HepG2 (cell line): Measurements from ENCODE around the gene NDOR1. TPM values are rescaled to one million over a fixed set of nuclear protein-coding genes. Genes with fewer than 3 reads are reported as not detected.

Source experiments
- AGO2 ChIP-seq: fragments of 200-400 bp; formaldehyde crosslinking; optimal IDR thresholded peaks from 2 replicates; pipeline ENCODE3; 2017; ENCODE audit warnings: mild to moderate bottlenecking, low read depth, low read length, moderate library complexity
- FOXA3 ChIP-seq: IDR thresholded peaks from 2 replicates; pipeline ENCODE4 v1.6.1; 2016; ENCODE audit warnings: missing genetic modification reagents, missing compliant biosample characterization
- MBNL3 ChIP-seq: fragments of 250-450 bp; sonication (Bioruptor Pico); conservative IDR thresholded peaks from 2 replicates; pipeline ENCODE4 v1.8.0; 2022; ENCODE audit warnings: mild to moderate bottlenecking, inconsistent platforms
- MTF1 ChIP-seq: sonication (generic); formaldehyde crosslinking; IDR thresholded peaks from 2 replicates; pipeline ENCODE4 v1.5.0; 2020; ENCODE audit warnings: missing genetic modification reagents
- POLR2AphosphoS2 ChIP-seq: IDR thresholded peaks from 2 replicates; pipeline ENCODE4 v1.6.1; 2011; ENCODE audit warnings: low read depth, low read length, improper control_type of control experiment
- PRMT3 ChIP-seq: sonication (generic); formaldehyde crosslinking; IDR thresholded peaks from 2 replicates; pipeline ENCODE4 v1.8.1; 2022; ENCODE audit warnings: low read depth, mild to moderate bottlenecking, moderate library complexity, missing genetic modification reagents, borderline replicate concordance
- RELA ChIP-seq: sonication (generic); formaldehyde crosslinking; IDR thresholded peaks from 2 replicates; pipeline ENCODE4 v1.4.0; 2020; ENCODE audit warnings: missing genetic modification reagents
- SIX4 ChIP-seq: sonication (generic); formaldehyde crosslinking; IDR thresholded peaks from 2 replicates; pipeline ENCODE4 v1.4.0; 2020; ENCODE audit warnings: missing genetic modification reagents
- TFDP2 ChIP-seq: sonication (generic); formaldehyde crosslinking; IDR thresholded peaks from 2 replicates; pipeline ENCODE4 v1.4.0; 2020; ENCODE audit warnings: missing genetic modification reagents
- TP53 ChIP-seq: sonication (generic); formaldehyde crosslinking; conservative IDR thresholded peaks from 2 replicates; pipeline ENCODE4 v1.4.0; 2020; ENCODE audit warnings: missing genetic modification reagents
- XBP1 ChIP-seq: sonication (generic); formaldehyde crosslinking; IDR thresholded peaks from 2 replicates; pipeline ENCODE4 v1.5.0; 2020; ENCODE audit warnings: missing genetic modification reagents
- ZFAT ChIP-seq: sonication (generic); formaldehyde crosslinking; conservative IDR thresholded peaks from 2 replicates; pipeline ENCODE4 v1.8.1; 2023; ENCODE audit warnings: missing genetic modification reagents, inconsistent platforms
- ZFP82 ChIP-seq: sonication (generic); formaldehyde crosslinking; IDR thresholded peaks from 2 replicates; pipeline ENCODE4 v1.5.1; 2020; ENCODE audit warnings: mild to moderate bottlenecking, missing genetic modification reagents, borderline replicate concordance
- ZMAT3 ChIP-seq: sonication (generic); formaldehyde crosslinking; conservative IDR thresholded peaks from 2 replicates; pipeline ENCODE4 v1.7.0; 2021; ENCODE audit warnings: missing genetic modification reagents
- ZNF232 ChIP-seq: sonication (generic); formaldehyde crosslinking; IDR thresholded peaks from 2 replicates; pipeline ENCODE4 v1.4.0; 2020; ENCODE audit warnings: missing genetic modification reagents, borderline replicate concordance
- ZNF30 ChIP-seq: sonication (generic); formaldehyde crosslinking; IDR thresholded peaks from 2 replicates; pipeline ENCODE4 v1.5.0; 2020; ENCODE audit warnings: mild to moderate bottlenecking, missing genetic modification reagents
- ZNF496 ChIP-seq: sonication (generic); formaldehyde crosslinking; IDR thresholded peaks from 2 replicates; pipeline ENCODE4 v1.8.1; 2023; ENCODE audit warnings: mild to moderate bottlenecking, moderate library complexity, missing genetic modification reagents; ENCODE audit not compliant: insufficient replicate concordance
- ZNF570 ChIP-seq: sonication (generic); formaldehyde crosslinking; IDR thresholded peaks from 2 replicates; pipeline ENCODE4 v1.4.0; 2020; ENCODE audit warnings: mild to moderate bottlenecking, missing genetic modification reagents, borderline replicate concordance
- polyA plus RNA-seq, 8 experiments: library from polyadenylated mRNA; depleted of rRNA in 3 of 8; stranded (reverse) in 7 of 8; unstranded in 1 of 8; fragments of >200 nt; fragmentation: Illumina TruSeq in 4 of 8; extraction: Trizol in 4 of 8; gene quantifications; 2 replicates each; pipeline versions ENCODE4 v1.2.1 to v1.2.3, GENCODE V29; 2011 to 2016; ENCODE audit warnings: low read depth in 4 of 8, missing spikeins in 1 of 8, mixed read lengths in 1 of 8; ENCODE audit not compliant: insufficient read depth in 1 of 8
- total RNA-seq, 5 experiments: library from RNA; depleted of rRNA; stranded (reverse); fragments of >200 nt; fragmentation: Illumina TruSeq; extraction: Trizol; gene quantifications; 2 replicates each; pipeline ENCODE4 v1.2.3, GENCODE V29; 2016; ENCODE audit warnings: low read depth in 1 of 5
- TF ChIP-seq, protein P1 (sequence below): sonication (generic); formaldehyde crosslinking; IDR thresholded peaks from 2 replicates; pipeline ENCODE4 v1.5.0; 2020; ENCODE audit warnings: missing genetic modification reagents, mild to moderate bottlenecking, borderline replicate concordance
- TF ChIP-seq, protein P2 (sequence below): sonication (generic); formaldehyde crosslinking; IDR thresholded peaks from 2 replicates; pipeline ENCODE4 v1.8.1; 2022; ENCODE audit warnings: low read depth, mild to moderate bottlenecking, missing genetic modification reagents
- TF ChIP-seq, protein P3 (sequence below): sonication (generic); formaldehyde crosslinking; IDR thresholded peaks from 2 replicates; pipeline ENCODE4 v1.9.0; 2022; ENCODE audit warnings: missing genetic modification reagents, mild to moderate bottlenecking, borderline replicate concordance

The NDOR1 gene
- total and polyA plus RNA-seq, 2 of the 13 experiments (the other 11 are each of a cell fraction or from before 2014, with no cell fraction given), result 3.6 to 8.7 TPM

GRCh38 chr9:137240841-137241489 is 35.5 kb downstream of the NDOR1 start, which contains the start of gene TUBB4B (continued):
- TF ChIP-seq, protein P1, sequence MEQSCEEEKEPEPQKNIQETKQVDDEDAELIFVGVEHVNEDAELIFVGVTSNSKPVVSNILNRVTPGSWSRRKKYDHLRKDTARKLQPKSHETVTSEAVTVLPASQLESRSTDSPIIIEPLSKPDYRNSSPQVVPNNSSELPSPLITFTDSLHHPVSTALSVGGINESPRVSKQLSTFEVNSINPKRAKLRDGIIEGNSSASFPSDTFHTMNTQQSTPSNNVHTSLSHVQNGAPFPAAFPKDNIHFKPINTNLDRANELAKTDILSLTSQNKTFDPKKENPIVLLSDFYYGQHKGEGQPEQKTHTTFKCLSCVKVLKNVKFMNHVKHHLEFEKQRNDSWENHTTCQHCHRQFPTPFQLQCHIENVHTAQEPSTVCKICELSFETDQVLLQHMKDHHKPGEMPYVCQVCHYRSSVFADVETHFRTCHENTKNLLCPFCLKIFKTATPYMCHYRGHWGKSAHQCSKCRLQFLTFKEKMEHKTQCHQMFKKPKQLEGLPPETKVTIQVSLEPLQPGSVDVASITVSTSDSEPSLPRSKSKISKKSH, result no peak
- TF ChIP-seq, protein P2, sequence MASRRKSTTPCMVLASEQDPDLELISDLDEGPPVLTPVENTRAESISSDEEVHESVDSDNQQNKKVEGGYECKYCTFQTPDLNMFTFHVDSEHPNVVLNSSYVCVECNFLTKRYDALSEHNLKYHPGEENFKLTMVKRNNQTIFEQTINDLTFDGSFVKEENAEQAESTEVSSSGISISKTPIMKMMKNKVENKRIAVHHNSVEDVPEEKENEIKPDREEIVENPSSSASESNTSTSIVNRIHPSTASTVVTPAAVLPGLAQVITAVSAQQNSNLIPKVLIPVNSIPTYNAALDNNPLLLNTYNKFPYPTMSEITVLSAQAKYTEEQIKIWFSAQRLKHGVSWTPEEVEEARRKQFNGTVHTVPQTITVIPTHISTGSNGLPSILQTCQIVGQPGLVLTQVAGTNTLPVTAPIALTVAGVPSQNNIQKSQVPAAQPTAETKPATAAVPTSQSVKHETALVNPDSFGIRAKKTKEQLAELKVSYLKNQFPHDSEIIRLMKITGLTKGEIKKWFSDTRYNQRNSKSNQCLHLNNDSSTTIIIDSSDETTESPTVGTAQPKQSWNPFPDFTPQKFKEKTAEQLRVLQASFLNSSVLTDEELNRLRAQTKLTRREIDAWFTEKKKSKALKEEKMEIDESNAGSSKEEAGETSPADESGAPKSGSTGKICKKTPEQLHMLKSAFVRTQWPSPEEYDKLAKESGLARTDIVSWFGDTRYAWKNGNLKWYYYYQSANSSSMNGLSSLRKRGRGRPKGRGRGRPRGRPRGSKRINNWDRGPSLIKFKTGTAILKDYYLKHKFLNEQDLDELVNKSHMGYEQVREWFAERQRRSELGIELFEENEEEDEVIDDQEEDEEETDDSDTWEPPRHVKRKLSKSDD, result no peak; the same call in 1 of the 2 replicates
- TF ChIP-seq AGO2 (no peak), ZNF496 (CRISPR knock-in tag) (no peak), ZNF570 (CRISPR knock-in tag) (no peak), MTF1 (CRISPR knock-in tag) (0 out of 2 replicates have a peak, but pooled peaks have one; percentile 65), ZMAT3 (CRISPR knock-in tag) (no peak), SIX4 (peak; percentile 70; the same call in 1 of the 2 replicates), RELA (CRISPR knock-in tag) (0 out of 2 replicates have a peak, but pooled peaks have one; percentile 36), ZNF30 (CRISPR knock-in tag) (no peak), PRMT3 (CRISPR knock-in tag) (no peak), FOXA3 (CRISPR knock-in tag) (peak; percentile 50; the same call in 1 of the 2 replicates), ZFAT (0 out of 2 replicates have a peak, but pooled peaks have one; percentile 4), TFDP2 (peak; percentile 70), MBNL3 (CRISPR knock-in tag) (no peak), ZFP82 (CRISPR knock-in tag) (no peak), TP53 (0 out of 2 replicates have a peak, but pooled peaks have one; percentile 39), XBP1 (0 out of 2 replicates have a peak, but pooled peaks have one; percentile 54), ZNF232 (CRISPR knock-in tag) (peak; percentile 70; the same call in 1 of the 2 replicates), POLR2AphosphoS2 (peak; percentile 93)
- TF ChIP-seq, protein P3, sequence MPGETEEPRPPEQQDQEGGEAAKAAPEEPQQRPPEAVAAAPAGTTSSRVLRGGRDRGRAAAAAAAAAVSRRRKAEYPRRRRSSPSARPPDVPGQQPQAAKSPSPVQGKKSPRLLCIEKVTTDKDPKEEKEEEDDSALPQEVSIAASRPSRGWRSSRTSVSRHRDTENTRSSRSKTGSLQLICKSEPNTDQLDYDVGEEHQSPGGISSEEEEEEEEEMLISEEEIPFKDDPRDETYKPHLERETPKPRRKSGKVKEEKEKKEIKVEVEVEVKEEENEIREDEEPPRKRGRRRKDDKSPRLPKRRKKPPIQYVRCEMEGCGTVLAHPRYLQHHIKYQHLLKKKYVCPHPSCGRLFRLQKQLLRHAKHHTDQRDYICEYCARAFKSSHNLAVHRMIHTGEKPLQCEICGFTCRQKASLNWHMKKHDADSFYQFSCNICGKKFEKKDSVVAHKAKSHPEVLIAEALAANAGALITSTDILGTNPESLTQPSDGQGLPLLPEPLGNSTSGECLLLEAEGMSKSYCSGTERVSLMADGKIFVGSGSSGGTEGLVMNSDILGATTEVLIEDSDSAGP, result no peak; the same call in 1 of the 2 replicates
